ENCODE data around the gene TCEA2.

DNA sequence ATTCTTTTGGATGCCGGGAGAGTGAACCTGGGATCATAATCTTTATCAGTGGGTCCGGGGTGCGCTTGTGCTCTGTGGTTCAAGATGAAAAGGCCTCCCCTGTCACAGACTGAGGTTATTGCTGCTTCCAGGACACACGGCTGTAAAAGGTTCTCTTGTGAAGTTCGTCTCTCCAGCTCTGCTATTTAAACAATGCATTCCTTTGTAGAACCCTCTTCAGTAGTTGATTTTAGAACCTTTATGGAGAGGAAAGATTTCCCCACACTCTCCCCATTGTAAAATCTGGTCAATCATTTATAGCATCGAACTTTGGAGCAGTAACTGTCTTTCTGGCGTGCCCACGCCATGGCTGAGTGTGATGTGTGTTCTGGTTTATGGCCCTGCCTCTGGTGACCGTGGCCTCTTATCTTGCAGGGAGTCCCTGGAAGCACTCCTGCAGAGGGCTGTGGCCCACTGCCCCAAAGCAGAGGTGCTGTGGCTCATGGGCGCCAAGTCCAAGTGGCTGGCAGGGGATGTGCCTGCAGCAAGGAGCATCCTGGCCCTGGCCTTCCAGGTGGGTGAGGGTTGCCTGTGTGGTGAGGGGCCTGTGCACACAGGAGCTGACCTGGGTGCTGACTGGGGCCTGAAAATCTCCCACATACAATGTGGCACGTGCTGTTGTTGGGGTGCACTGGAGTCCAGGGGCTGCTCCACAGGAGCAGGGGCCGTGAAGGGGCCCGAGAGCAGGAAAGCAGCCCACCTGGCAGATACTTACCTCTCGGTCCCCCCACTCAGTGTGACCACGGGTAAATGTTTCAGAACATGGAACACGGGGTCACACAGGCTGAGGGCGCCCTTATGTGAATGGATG, 38.6 kb upstream of the TCEA2 start:
- TF ChIP-seq, protein P1, sequence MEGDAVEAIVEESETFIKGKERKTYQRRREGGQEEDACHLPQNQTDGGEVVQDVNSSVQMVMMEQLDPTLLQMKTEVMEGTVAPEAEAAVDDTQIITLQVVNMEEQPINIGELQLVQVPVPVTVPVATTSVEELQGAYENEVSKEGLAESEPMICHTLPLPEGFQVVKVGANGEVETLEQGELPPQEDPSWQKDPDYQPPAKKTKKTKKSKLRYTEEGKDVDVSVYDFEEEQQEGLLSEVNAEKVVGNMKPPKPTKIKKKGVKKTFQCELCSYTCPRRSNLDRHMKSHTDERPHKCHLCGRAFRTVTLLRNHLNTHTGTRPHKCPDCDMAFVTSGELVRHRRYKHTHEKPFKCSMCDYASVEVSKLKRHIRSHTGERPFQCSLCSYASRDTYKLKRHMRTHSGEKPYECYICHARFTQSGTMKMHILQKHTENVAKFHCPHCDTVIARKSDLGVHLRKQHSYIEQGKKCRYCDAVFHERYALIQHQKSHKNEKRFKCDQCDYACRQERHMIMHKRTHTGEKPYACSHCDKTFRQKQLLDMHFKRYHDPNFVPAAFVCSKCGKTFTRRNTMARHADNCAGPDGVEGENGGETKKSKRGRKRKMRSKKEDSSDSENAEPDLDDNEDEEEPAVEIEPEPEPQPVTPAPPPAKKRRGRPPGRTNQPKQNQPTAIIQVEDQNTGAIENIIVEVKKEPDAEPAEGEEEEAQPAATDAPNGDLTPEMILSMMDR (conservative IDR thresholded peaks at IDR 0.05; ENCODE audit: low read length): no peak
- no peak for TF ChIP-seq EZH2phosphoT487 (IDR thresholded peaks at IDR 0.05; ENCODE audit: borderline replicate concordance)
